Endometrium (tissue), 2 donors: ENCODE data around the gene TOR1AIP2.

Experiments
- FAIRE-seq: peaks from 2 replicates; lab custom pipeline; 2012; peaks lifted over from hg19 to GRCh38; lab: Jason Lieb, UNC
- donor health status: control.
- donor health status: control.

Gene TOR1AIP2

DNA sequence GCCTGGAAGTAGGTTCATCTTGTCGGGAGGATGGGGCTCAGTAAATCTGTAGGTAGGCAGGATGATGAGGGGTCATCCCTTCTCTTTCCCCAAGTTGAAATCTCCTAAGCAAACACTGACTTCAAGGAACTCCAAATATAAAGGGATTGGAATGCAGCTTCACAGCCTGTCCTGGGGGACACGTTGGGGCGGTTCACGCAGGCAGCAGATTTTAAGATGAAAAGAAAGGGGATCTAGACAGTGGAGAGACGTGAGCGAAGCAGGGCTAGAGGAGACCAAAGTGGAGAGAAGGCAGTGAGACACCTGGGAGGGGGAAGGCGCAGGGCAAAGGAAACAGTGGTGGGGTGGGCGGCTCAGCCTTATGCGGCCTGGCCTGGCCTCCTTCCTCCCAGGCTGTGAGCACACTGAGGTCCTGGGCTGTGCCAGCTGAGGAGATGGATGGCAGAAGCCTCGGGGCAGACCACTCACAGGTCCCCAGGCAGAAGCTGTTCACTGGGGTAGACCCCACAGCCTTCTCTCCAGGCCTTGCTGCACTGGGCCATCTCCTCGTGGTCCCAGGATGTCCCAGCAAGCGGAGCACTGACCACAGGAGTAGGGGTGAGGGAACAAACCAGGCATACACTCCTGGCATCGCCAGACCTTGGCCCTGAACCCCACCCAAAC, 51.7 kb downstream of the TOR1AIP2 start:
- FAIRE-seq = no peak

DNA sequence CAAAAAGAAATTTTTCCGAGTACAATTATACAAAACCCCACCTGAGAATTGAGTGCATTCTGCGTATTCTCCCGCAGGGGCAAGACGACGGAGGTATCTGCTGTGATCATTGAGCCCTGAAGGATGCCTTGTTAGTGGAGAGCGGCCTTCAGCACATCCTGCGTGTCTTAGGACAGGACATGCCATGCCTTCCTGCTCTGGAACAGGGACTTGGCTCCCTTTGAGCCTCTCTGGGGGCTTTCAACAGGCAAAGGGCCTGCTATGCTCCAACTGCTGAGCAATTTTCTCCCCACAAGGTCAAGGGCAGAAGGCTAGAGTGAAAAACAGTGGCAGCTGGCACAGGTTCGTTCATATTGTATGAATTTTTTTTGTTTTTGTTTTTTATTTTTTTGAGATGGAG, 52.4 kb downstream of the TOR1AIP2 start:
- no peak for FAIRE-seq

DNA sequence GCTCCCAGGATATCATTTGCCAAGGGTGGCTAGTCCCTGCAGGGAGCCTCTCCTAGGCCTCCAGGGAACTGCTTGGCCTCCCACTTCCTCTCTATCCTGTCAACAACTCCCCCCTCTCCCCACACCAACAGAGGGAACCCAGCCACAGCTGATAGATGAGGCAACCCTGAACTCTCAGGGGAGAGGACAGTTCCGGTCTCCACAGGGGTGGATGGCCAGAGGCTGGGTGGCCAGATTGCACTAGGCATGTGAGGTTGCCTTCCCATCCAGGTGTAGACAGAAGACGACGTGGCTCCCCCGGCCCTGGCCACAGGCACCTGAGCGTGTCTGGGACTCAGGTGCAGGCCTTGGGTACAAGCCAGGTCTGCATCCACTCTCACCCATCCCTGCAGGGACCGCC, 53.3 kb downstream of the TOR1AIP2 start:
- no peak for FAIRE-seq

DNA sequence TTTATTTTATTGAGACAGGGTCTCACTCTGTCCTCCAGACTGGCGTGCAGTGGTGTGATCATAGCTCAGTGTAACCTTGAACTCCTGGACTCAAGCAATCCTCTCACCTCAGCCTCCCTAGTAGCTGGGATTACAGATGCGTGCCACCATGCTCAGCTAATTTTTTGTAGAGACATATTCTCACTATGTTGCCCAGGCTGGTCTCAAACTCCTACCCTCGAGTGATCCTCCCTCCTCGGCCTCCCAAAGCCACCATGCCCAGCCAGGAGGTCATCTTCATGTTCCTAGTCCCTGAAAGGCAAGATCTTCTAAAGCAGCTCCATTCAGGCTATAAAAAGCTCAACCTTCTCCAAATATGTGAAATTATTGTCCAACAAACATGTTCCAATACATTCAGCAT, 53.9 kb downstream of the TOR1AIP2 start:
- FAIRE-seq = no peak

DNA sequence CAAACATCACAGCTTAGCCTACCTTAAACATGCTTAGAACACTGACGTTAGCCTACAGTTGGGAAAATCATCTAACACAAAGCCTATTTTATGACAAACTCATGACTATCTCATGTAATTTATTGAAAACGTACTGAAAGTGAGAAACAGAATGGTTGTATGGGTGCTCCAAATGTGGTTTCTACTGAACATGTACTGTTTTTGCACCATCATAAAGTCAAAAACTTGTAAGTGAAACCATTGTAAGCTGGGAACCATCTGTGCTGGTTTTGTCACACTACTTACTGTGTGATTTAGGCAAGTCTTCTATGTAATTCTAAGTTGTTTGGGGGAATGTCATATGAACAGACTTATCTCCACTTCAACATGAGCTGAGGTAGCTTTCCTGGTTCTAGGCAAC, 55.5 kb downstream of the TOR1AIP2 start:
- no peak for FAIRE-seq

DNA sequence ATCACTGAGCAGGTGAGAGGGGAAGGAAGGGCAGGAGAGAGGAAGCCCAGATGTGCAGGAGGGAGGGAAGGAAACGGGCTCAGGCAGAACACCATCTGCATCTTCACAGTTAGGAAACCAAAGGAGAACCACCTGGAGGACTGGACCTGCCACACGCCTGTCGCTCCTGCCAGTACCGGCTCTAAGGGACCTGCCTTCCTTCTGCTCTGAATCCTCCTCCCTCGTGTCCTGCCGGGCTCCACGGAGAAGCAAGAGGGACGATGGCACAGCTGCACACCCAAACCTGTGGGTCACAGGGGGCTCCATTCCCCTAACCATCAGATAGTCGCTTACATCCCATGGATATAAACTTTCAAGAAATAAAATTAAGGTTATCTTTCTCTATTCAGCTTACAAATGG, 56.1 kb downstream of the TOR1AIP2 start:
- no peak for FAIRE-seq

DNA sequence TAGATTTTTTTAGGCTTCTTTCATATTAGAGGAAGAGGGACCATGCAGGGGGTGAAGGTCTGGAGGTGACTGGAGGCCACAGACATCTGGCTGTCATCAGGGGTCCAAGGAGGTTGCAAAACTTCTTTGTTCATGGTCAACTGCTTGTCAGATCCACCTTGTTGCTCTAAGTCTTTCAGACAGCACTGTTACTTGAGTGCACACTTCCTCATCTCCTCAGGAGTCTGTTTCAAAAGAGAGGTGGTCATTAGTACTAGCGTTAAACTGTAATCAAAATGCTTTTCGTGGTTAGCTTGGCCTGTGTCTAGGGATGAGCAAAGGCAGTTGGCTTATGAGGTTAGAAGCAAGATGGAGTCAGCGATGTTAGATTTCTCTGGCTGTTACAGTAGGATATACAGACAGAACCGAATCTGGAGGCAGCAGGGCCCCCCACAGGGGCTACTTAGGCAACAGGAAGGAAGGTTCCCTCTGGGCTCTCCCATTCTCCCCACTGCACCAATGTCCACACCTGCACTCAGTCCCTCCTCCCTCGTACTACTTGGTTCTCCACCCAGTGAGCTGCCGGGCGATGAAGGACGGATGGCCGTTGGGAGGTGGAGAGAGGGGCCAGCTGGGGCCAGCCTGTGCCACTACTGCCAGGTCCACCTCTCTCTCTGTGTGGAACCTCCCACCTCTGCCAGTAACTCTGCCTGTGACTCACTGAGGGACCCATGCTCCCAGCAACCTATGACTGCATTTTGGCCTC, 57.2 kb downstream of the TOR1AIP2 start:
- no peak for FAIRE-seq

DNA sequence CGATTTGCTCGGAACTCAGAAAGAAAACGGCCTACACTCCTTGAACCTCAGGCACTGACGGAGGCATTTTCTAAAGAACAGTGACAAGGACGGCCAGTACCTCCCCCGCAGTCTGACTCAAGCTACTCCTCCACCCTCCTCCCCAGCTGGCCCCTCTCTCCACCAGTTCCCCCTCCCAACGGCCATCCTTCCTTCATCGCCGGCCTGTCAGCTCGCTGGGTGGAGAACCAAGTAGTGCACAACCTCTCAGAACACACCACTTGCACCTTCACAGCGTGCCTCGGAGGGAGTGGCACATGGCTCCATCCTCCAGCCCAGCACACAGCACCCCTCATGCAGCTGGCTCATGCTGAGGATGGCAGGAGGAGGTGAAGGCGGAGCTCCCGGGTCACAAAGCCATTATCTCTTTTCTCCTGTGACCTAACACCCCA, 58.8 kb downstream of the TOR1AIP2 start:
- no peak for FAIRE-seq

DNA sequence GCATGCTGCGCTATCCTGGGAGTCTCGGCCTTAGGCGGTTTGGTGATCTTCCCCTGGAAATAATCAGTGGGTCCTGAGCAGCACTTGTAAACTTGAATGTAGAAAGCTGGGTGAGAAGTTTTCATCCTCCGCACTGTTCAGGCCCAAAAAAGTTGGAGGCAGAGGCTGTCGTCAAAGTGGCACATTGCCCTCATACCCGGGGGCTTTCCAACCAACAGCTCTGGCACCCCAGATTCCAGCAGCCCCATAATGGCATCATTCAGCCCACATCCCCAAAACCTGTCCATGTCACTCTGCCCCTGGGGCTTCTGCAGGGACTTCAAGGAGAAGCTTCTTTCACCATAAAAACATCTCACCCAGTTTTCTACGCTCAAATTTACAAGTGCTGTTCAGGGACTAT, 59.3 kb downstream of the TOR1AIP2 start:
- FAIRE-seq = no peak

DNA sequence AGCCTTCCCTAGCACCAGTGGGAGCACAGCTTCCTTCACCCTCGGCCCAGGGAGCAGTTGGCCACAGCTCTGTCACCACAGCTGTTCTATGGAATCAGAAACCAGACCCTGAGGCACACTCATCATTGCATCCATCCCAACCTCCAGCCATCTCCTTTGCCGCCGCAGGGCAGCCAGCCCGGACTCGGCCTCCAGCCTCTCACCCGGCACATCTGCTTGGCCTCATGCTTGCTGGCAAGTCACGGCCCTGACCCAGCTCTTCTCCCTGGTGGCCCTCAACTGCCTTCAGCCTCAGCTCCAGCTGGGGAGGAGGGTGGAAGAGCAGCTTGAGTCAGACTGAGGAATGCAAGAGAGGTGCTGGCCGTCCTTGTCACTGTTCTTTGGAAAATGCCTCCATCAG, 59.8 kb downstream of the TOR1AIP2 start:
- no peak for FAIRE-seq

DNA sequence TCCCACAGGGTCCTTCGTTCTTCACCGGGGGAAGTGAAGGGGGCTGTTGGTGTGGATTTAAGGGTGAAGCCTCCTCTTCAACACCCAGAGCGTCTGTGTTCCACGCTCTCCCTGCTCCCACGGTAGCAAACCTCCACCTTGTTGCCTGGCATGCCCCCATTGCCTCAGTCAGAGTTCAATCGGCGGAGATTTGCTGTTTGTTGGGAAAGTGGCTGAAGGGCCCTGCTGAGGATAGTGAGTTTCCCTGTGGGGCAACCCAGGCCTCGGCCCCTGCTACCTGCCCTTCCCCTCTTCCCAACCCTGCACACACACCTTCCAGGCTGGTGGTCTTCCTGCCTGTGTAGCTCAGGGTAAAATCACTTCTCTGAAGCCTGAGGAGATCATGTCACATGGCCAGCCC, 60.5 kb downstream of the TOR1AIP2 start:
- no peak for FAIRE-seq

DNA sequence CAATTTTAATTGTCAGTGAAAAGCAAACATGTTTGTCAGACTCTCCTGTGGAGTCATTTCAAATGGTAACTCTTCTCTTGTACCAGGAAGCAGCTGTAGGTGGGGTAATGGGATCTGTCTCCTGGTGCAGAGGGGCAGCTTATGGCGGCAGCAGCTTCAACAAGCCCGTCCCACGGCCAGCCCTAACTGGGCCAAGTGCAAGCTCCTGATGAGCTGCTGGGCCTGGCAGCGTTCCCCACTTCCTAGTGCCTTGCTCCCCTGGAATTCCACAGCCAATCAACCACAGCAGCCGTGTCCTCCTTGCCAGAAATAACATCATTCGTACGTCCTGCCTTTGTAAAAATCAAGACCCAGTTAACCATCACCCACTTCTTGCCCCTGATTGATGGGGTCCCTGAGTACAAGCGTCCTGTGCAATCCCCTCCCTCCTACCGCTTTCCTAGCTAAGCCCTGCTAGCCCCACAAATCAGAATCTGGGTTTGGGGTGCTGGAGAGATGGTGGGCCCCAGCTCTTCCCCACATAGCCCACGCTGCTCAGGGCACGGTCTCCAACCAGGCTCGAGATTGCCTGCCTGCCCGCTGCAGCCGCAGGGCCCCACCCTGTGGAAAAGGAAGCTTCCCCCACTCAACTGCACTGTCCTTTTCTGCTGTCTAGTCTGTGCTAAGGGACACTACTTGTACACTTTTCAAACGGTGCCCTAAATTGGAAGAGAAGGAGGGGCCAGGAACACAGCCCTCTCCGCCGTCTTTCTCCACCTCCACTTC, 61.2 kb downstream of the TOR1AIP2 start:
- FAIRE-seq = no peak

DNA sequence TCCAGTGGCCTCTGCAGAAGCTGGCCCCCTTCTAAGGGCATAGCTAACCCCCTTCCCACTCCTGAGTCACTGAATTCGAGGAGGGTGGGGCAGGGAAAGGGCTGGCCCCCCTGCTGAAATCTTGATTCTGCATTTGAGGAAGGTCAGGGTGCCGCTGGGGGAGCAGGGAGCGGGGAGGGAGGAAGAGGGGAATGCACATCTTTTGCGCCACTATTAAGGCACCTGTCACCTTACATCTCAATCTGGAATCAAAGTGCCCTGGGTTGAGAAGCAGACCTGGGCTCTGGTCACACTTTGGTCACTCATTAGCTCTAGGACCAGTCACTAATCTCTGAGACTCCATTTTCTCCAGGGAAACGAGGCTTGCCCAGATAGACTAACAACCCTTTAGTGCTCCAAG, 62.0 kb downstream of the TOR1AIP2 start:
- no peak for FAIRE-seq

DNA sequence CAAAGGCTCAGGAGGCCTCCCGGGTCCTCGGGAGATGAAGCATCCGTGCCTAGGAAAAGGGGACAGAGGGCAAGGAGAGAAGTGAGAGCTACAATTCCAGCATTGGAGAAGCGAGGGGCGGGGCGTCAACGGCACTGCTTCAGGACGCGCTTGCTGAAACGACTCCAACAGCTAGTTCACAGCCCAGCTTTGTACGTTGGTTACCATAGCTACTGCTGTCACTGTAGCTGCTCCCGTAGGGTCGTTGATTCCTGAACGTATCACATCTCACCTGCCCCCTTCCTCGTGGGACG, 63.1 kb downstream of the TOR1AIP2 start:
- FAIRE-seq = no peak

DNA sequence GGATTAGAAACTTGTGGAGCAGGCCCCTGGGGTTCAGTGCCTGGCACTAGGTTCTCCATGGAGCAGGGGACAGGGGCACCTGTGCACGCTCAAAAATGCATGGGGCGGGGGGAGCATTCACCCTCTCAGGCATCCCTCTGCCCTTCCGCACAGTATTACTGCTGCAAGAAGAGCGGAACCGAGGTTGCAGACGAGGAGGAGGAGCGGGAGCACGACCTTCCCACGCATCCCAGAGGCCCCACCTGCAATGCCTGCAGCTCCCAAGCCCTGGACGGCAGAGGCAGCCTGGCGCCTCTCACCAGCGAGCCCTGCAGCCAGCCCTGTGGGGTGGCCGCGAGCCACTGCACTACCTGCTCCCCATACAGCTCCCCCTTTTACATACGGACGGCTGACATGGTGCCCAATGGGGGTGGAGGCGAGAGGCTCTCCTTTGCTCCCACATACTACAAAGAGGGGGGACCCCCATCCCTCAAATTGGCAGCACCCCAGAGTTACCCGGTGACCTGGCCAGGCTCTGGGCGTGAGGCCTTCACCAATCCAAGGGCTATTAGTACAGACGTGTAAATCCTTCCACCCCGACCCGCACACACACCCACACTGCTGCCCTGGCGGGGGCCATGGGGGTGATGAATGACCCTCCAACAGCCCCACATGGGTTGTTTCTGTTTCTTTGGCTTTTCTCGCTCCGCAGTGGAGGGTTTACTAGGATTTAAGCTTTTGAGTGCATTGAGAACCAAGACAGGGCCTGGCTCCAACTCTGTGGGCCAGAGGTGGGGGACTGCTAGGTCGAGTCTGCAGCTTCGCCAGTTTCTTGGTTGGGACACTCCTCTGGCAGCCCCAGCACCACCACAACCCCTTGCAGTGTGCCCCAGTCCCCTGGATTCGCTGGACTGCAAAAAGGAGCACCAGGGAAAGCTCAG, 63.7 kb downstream of the TOR1AIP2 start:
- no peak for FAIRE-seq

DNA sequence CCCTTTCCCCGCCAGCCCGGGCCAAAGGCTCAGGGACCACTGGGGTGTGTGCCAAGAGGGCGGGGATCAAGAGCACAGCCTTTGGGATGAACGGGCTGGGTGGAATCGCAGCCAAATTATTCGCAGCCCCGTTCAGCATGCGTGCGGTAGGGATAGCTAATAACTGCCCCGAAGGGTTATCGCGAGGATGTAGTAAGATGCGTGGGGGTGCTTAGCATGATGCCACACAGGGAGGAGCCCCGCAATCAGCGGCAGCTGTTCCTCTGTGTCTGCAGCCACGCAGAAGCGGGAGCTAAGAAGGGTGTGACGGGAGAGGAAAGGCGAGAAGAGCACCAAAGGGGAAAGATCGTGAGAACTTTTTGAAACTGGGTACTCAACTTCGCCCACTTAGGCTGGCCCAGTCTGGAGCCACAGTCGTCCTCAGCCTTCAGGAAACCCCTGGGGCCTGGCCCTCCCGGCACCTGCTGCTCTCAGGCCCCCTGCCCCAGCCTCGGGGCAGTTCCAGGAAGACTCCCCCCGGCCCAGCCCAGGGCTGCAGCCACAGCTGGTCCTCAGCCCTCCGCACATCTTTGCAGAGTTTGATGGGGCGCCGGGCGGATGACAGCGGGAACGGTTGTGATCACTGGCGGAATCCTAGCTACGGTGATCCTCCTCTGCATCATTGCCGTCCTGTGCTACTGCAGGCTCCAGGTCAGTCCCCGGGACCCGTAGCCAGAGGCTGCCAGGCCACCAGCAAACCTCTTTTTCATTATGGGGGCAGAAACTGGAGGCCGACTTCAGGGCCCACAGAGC, 64.9 kb downstream of the TOR1AIP2 start:
- FAIRE-seq = no peak

DNA sequence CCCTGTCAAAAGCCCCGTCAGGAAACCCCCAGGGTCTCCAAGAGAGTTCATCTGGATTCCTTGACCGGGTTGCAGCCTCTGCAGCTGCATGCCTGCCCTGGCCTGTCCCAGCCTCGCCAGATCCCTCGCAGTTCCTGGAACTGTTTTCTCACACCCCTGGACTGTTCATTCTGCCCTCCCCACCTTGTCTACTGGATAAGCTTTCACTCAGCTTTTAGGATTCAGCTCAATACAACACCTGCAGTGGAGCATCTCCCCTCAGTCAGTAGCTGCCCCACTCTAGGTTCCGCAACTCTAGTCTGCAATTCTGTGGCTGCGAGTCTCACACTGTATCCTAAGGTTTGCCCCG, 67.3 kb downstream of the TOR1AIP2 start:
- no peak for FAIRE-seq

DNA sequence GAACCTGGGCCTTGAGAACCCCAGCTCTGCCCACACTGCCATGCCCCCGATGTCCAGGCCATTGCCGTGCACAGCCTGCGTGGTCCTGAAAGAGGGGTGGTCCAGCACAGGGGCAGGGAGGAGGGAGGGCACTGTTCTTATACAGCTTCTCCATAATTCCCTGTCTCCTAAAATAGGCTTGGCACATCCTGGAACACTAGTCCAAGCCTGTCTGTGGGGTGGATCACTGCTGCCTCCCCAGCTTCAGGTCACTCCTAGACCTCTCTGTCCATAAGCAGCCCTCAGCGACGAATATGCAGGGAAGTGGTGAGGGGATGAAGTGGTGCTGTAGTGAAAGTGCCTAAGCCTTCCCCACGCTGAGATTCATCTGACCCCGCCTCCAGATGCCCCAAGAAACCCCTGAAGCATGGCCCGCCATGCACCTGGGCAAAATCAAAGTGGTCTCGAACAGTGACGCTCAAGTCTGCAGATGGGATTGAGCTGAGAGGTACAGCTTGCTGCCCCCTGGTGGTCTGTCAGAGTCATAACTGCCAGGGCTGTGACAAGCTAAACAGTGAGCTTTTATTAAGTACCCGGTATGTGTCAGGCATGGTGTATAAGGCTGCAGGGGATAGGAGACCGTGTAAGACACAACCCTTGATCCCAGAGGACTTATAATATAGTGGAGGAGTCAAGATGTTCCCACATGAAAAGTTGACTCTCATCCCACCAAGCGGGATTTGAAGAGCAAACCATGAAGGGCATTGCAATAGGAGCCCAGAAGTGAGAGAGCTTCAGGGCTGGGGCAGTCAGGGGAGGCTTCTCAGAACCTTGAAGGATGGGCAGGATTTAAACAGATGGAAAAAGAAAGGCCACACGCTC, 67.9 kb downstream of the TOR1AIP2 start:
- no peak for FAIRE-seq

DNA sequence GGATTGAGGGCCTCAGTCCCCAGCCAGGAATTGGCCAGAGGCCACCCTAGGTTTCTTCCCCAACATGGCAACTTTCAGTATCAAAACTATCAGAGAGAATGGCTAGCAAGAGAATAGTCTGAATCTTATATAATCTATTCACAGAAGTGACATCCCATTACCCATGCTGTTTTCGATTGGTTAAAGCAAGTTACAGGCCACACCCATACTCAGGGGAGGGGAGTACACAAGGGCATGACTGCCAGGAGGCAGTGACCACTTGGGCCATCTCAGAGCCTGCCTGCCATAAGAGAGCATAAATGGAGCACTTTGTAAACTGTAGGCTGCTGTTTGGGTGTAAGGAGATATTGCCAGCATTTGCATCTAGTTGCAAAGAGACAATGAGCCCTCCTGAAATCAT, 69.1 kb downstream of the TOR1AIP2 start:
- no peak for FAIRE-seq

DNA sequence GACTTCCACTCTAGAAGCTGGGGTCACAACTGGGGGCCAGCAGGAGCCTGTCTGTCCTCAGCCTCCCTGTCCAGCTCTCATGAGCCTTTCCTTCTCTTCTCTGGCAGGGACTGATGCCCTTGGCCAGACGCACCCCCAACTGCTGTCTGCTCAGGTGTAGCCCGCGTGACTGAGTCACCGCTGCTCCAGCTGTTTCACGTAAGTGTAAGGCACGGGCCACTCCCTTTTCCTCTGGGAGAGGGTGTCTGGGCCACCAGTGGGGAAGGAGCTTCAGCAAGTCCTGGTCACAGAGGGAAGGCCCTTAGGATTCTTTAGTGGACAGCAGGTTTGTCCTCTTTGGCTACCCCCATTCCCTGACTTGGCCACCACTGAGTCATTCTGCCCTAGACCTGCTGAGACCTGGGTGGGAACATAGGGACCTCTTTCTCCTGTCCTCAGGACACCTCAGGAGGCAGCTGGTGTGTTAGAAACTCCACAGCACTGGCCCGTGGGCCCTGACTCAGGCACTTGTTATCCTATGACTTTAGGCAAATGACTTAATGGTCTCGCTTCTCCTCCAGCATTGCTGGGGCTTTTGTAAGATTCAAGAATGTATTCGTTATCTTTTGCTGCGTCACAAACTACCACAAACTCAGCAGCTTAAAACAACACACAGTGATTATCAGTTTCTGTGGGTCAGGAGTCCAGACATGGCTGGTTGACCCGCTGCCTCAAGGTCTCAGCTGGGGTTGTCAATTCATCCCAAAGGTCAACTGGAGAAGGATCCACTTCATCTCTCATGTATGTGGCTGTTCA, 69.7 kb downstream of the TOR1AIP2 start:
- FAIRE-seq = no peak
